ENCODE measurements around the gene PCBP3. TPM values are rescaled to one million over a fixed set of nuclear protein-coding genes. Genes with fewer than 3 reads are reported as not detected.

Gene PCBP3
- total RNA-seq, 1 experiment from 2014 or later: 10.9 TPM

GRCh38 chr21:45736042-45736689, 92.6 kb downstream of the PCBP3 start:
- Histone ChIP-seq H2BK12ac (ENCODE audit: insufficient read length, low read depth, low read length) (no peak overlapping the region), H3K79me1 (ENCODE audit: insufficient read depth, low read depth, low read length, poor library complexity, severe bottlenecking) (no peaks in the 10 kb centered on the region), H3T11ph (ENCODE audit: low read length) (no peak overlapping the region), H4K91ac (ENCODE audit: insufficient read length, low read depth, low read length) (no peak overlapping the region), H2AK5ac (ENCODE audit: insufficient read length, low read length) (no peak overlapping the region), H3K4me1 (ENCODE audit: insufficient read depth, low read length) (no peaks in the 10 kb centered on the region), H4K8ac (replicated peaks; ENCODE audit: insufficient read length, low read depth, low read length) (no peak overlapping the region), H4K20me1 (ENCODE audit: control insufficient read depth, insufficient read depth, insufficient read length) (no peaks in the 10 kb centered on the region), H3K56ac (ENCODE audit: insufficient read length, low read depth, low read length) (no peak overlapping the region), H2BK5ac (ENCODE audit: insufficient read length, low read length) (no peak overlapping the region), H2BK120ac (ENCODE audit: low read depth, low read length, poor library complexity, severe bottlenecking) (no peak overlapping the region), H3K27me3 (ENCODE audit: insufficient read depth, low read length) (no peaks in the 10 kb centered on the region; the same call in 1 of the 2 replicates), H3K18ac (ENCODE audit: insufficient read length, low read depth, low read length) (no peak overlapping the region), H4K5ac (ENCODE audit: insufficient read length, low read depth, low read length) (no peak overlapping the region), H3K23ac (ENCODE audit: insufficient read length, low read depth, low read length) (no peak overlapping the region), H3K79me2 (ENCODE audit: insufficient read depth, low read length) (no peaks in the 10 kb centered on the region), H2BK20ac (ENCODE audit: low read depth, low read length, poor library complexity, severe bottlenecking) (no peak overlapping the region), H3K4ac (ENCODE audit: low read depth, low read length) (no peak overlapping the region), H3K27ac (ENCODE audit: insufficient read length, low read depth, low read length) (no peak overlapping the region), H2AFZ (ENCODE audit: low read length) (no peak overlapping the region), H3K9ac (ENCODE audit: extremely low read depth, insufficient read length, low read length) (no peak overlapping the region), H3K9me3 (ENCODE audit: control insufficient read depth, low read depth, low read length) (no peaks in the 10 kb centered on the region), H3K23me2 (ENCODE audit: insufficient read length, low read depth, low read length, poor library complexity, severe bottlenecking) (no peaks in the 10 kb centered on the region), H2BK15ac (ENCODE audit: low read depth, low read length) (no peak overlapping the region), H3K4me2 (ENCODE audit: insufficient read depth, insufficient read length, low read length) (no peak overlapping the region), H3K14ac (ENCODE audit: insufficient read depth, low read length) (no peak overlapping the region)
- Mint-ChIP-seq H3K4me3 (no peak overlapping the region), H3K27me3 (ENCODE audit: low read depth) (no peaks in the 10 kb centered on the region), H3K27ac (no peak overlapping the region), H3K9me3 (no peaks in the 10 kb centered on the region), H3K4me1 (peaks cover 2% of the 10 kb centered on the region in 2 experiments; a peak in 3 of 4 replicates), H3K36me3 (ENCODE audit: insufficient read depth in 1 of 3, low read depth in 3 of 3) (no peaks in the 10 kb centered on the region)
- no CpG with 5 or more reads among the region's 10 CpGs for WGBS (ENCODE audit: extremely low coverage, insufficient read length, low lambda C conversion rate)
- TF ChIP-seq CTCF (conservative IDR thresholded peaks at IDR 0.05): no peak
- no peak for DNase-seq
